ENCODE results near the gene COL9A3. TPM values are rescaled to one million over a fixed set of nuclear protein-coding genes. Genes with fewer than 3 reads are reported as not detected.

Gene COL9A3
- total RNA-seq, 1 experiment from 2014 or later = 136 TPM

DNA sequence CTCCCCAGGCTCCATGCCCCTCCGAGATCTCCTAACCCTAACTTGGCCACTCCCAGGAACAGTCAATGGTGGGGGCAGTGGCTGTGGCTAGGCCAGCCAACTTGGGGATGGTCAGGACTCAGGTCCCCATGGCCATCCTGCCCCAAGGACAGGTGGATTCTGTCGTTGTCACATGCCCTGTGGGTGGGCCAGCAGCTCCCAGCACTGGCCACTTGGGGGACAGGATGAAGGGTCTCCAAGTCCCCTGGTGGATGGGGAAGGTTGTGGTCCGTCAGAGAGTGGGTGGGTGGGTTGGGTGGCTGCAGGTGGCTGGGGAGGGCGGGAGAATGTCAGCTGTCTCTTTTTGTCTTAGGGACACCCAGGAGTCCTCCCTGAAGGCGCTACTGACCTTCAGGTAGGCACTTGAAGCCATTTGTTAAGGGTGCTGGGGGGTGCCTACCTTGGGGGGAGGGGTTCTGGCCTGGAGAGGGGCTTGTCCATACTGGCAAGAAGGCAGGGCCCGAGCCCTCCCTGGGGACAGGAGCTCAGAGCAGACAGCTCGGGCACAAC, 5.5 kb downstream of the COL9A3 start:
- Mint-ChIP-seq H3K27ac (no peak overlapping the region), H3K36me3 (no peaks in the 10 kb centered on the region), H3K9me3 (no peaks in the 10 kb centered on the region), H3K4me1 (peaks cover 16% of the 10 kb centered on the region), H3K27me3 (ENCODE audit: low read depth) (no peaks in the 10 kb centered on the region), H3K4me3 (no peak overlapping the region)
- TF ChIP-seq, protein P1, sequence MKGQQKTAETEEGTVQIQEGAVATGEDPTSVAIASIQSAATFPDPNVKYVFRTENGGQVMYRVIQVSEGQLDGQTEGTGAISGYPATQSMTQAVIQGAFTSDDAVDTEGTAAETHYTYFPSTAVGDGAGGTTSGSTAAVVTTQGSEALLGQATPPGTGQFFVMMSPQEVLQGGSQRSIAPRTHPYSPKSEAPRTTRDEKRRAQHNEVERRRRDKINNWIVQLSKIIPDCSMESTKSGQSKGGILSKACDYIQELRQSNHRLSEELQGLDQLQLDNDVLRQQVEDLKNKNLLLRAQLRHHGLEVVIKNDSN (CRISPR knock-in tag; IDR thresholded peaks at IDR 0.05) = no peak
- TF ChIP-seq, protein P2, sequence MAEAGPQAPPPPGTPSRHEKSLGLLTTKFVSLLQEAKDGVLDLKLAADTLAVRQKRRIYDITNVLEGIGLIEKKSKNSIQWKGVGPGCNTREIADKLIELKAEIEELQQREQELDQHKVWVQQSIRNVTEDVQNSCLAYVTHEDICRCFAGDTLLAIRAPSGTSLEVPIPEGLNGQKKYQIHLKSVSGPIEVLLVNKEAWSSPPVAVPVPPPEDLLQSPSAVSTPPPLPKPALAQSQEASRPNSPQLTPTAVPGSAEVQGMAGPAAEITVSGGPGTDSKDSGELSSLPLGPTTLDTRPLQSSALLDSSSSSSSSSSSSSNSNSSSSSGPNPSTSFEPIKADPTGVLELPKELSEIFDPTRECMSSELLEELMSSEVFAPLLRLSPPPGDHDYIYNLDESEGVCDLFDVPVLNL (CRISPR knock-in tag; IDR thresholded peaks at IDR 0.05; ENCODE audit: borderline replicate concordance, low read depth) = no peak
- TF ChIP-seq RELA (CRISPR knock-in tag; IDR thresholded peaks at IDR 0.05; ENCODE audit: borderline replicate concordance) (no peak), ESRRA (CRISPR knock-in tag; IDR thresholded peaks at IDR 0.05; ENCODE audit: borderline replicate concordance) (no peak), SMAD3 (CRISPR knock-in tag; IDR thresholded peaks at IDR 0.05; ENCODE audit: borderline replicate concordance) (no peak), FOXJ3 (CRISPR knock-in tag; IDR thresholded peaks at IDR 0.05; ENCODE audit: borderline replicate concordance) (no peak), FOXK1 (CRISPR knock-in tag; IDR thresholded peaks at IDR 0.05) (no peak), JUN (CRISPR knock-in tag; IDR thresholded peaks at IDR 0.05) (no peak), HMGA2 (CRISPR knock-in tag; IDR thresholded peaks at IDR 0.05) (no peak), EMX1 (CRISPR knock-in tag; IDR thresholded peaks at IDR 0.05) (no peak)
- TF ChIP-seq, protein P3, sequence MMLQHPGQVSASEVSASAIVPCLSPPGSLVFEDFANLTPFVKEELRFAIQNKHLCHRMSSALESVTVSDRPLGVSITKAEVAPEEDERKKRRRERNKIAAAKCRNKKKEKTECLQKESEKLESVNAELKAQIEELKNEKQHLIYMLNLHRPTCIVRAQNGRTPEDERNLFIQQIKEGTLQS (CRISPR knock-in tag; conservative IDR thresholded peaks at IDR 0.05) = no peak
- ATAC-seq = no peak
- CTCF ChIA-PET = interaction anchor here (0.5 to 2.0 kb wide), 32 partner anchors 10 to 457 kb away, joined by 3 to 19 read pairs (median 5); partner anchors contain the start of genes MRGBP, OGFR, SLC17A9 and TCFL5
- no peak for DNase-seq (ENCODE audit: low spot score)
- POLR2A ChIA-PET = interaction anchor here (0.6 to 0.7 kb wide), 2 partner anchors 31 to 103 kb away, joined by 3 to 4 read pairs; no protein-coding TSS in a partner anchor

DNA sequence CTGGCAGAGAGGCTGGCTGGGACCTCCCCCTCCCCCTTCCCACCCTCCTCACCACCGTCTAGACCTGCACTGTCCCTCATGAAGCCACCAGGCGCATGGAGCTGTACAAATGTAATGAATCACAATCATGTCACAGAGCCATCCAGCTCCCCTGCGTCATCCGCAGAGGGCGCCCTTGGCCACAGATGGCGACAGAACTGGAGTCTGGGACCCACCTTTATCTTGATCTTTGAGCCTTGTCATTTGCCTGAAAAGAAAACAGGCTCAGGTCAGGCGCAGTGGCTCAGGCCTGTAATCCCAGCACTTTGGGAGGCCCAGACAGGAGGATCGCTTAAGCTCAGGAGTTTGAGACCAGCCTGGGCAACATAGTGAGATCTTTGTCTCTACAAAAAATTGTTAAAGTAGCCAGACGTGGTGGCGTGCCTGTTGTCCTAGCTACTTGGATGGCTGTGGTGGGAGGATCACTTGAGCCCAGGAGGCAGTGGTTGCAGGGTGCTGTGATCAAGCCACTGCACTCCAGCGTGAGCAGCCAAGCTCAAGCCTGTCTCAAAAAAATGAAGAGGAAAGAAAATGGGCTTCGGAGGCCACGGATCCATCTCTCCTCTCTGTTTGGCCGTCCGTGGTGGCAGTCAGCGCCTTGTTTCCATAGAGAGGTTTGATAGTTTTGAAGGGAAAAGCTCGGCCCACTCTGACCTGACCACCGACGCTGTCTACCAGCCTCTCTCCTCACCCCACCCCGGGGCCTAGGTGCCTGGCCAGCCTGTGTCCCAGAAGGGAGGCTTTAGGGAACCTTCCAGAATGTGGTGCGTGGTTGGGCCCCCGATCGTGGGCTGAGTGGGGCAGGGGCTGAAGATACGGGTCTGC, 6.2 kb downstream of the COL9A3 start:
- H3K36me3 Mint-ChIP-seq = no peaks in the 10 kb centered on the region
- no peak overlapping the region for H3K4me3 Mint-ChIP-seq
- POLR2A ChIA-PET = interaction anchor here (0.6 to 0.7 kb wide), 2 partner anchors 32 to 104 kb away, joined by 3 to 4 read pairs; no protein-coding TSS in a partner anchor
- peak overlapping the region; percentile 84 for H3K27ac Mint-ChIP-seq
- peaks cover 16% of the 10 kb centered on the region for H3K4me1 Mint-ChIP-seq
- no peaks in the 10 kb centered on the region for H3K27me3 Mint-ChIP-seq (ENCODE audit: low read depth)
- ATAC-seq (peak; percentile 29), DNase-seq (ENCODE audit: low spot score) (peak; percentile 71)
- H3K9me3 Mint-ChIP-seq = no peaks in the 10 kb centered on the region
- CTCF ChIA-PET = interaction anchor here (0.5 to 2.0 kb wide), 33 partner anchors 9 to 456 kb away, joined by 3 to 19 read pairs (median 5); partner anchors contain the start of genes MRGBP, OGFR, SLC17A9 and SLCO4A1
- TF ChIP-seq ZNF121 (CRISPR knock-in tag; IDR thresholded peaks at IDR 0.05) (peak; percentile 36; the same call in 1 of the 2 replicates), HMGA2 (CRISPR knock-in tag; IDR thresholded peaks at IDR 0.05) (no peak), GABPB1 (CRISPR knock-in tag; IDR thresholded peaks at IDR 0.05) (peak; percentile 71), TEAD4 (CRISPR knock-in tag; IDR thresholded peaks at IDR 0.05) (no peak), NR3C1 (CRISPR knock-in tag; conservative IDR thresholded peaks at IDR 0.05; ENCODE audit: low read depth) (no peak), RELA (CRISPR knock-in tag; IDR thresholded peaks at IDR 0.05; ENCODE audit: borderline replicate concordance) (no peak), TCF7 (CRISPR knock-in tag; IDR thresholded peaks at IDR 0.05; ENCODE audit: low read depth) (0 out of 2 replicates have a peak, but pooled peaks have one; percentile 20), ZNF232 (CRISPR knock-in tag; IDR thresholded peaks at IDR 0.05) (no peak), JAZF1 (CRISPR knock-in tag; IDR thresholded peaks at IDR 0.05) (no peak), NFYB (CRISPR knock-in tag; conservative IDR thresholded peaks at IDR 0.05; ENCODE audit: low read depth) (no peak)
- TF ChIP-seq, protein P4, sequence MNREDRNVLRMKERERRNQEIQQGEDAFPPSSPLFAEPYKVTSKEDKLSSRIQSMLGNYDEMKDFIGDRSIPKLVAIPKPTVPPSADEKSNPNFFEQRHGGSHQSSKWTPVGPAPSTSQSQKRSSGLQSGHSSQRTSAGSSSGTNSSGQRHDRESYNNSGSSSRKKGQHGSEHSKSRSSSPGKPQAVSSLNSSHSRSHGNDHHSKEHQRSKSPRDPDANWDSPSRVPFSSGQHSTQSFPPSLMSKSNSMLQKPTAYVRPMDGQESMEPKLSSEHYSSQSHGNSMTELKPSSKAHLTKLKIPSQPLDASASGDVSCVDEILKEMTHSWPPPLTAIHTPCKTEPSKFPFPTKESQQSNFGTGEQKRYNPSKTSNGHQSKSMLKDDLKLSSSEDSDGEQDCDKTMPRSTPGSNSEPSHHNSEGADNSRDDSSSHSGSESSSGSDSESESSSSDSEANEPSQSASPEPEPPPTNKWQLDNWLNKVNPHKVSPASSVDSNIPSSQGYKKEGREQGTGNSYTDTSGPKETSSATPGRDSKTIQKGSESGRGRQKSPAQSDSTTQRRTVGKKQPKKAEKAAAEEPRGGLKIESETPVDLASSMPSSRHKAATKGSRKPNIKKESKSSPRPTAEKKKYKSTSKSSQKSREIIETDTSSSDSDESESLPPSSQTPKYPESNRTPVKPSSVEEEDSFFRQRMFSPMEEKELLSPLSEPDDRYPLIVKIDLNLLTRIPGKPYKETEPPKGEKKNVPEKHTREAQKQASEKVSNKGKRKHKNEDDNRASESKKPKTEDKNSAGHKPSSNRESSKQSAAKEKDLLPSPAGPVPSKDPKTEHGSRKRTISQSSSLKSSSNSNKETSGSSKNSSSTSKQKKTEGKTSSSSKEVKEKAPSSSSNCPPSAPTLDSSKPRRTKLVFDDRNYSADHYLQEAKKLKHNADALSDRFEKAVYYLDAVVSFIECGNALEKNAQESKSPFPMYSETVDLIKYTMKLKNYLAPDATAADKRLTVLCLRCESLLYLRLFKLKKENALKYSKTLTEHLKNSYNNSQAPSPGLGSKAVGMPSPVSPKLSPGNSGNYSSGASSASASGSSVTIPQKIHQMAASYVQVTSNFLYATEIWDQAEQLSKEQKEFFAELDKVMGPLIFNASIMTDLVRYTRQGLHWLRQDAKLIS (CRISPR knock-in tag; IDR thresholded peaks at IDR 0.05; ENCODE audit: borderline replicate concordance) = no peak
- TF ChIP-seq, protein P5, sequence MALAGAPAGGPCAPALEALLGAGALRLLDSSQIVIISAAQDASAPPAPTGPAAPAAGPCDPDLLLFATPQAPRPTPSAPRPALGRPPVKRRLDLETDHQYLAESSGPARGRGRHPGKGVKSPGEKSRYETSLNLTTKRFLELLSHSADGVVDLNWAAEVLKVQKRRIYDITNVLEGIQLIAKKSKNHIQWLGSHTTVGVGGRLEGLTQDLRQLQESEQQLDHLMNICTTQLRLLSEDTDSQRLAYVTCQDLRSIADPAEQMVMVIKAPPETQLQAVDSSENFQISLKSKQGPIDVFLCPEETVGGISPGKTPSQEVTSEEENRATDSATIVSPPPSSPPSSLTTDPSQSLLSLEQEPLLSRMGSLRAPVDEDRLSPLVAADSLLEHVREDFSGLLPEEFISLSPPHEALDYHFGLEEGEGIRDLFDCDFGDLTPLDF (CRISPR knock-in tag; IDR thresholded peaks at IDR 0.05) = no peak

All from WTC11 (cell line).